ENCODE results near the gene CUEDC1. TPM values are rescaled to one million over a fixed set of nuclear protein-coding genes. Genes with fewer than 3 reads are reported as not detected.

The CUEDC1 gene
- total RNA-seq, 4 donors from 2014 or later = 31.2 to 43.9 (median 34.3) TPM

DNA sequence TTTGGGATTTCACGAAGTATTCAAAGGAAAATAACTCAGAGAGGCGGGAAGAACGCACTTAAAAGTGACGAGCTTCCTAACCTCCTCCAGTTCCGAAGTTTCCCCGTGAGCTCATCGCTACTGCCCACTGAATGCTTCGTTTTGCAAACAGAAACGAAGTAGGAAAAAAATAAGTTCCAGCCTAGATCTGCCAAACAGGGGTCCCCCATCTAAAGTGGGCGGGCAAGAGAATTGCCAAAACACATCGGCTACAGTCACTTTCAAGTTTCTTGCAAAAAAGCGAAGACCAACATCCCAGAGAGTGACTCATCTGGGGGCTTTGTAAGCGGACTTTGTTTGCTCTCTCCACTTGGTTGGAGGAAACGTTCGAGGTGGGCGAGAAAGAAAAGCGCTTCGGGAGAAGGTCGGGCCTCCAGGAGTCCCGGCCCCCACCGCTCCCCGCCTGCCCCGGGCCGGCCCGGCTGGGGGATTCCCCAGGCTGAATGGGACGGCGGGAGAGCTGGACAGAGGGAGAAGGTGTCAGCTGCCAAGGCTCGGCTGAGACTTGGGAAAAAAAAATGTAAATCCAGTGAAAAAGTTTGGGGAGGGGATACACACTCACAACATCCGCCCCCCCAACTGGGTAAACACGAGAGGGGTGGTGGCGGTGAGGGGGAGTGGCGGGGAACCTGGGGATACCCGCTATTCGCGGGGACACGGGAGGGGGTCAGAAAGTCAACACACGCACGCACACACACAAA is 31.8 kb upstream of the CUEDC1 start:
- peak overlapping the region; percentile 95 to 99 (median 98) for H3K27ac ChIP-seq
- peaks cover 72 to 83% of the 10 kb centered on the region in 2 donors for H3K4me1 ChIP-seq
- H3K4me3 ChIP-seq = peak overlapping the region; percentile 67 to 92 (median 81)
- H3K36me3 ChIP-seq = peaks cover 0 to 6% of the 10 kb centered on the region in 2 donors
- H3K9me3 ChIP-seq = no peaks in the 10 kb centered on the region
- in situ Hi-C loops (cut with MboI; ENCODE audit: low sequenced_read_pairs in 4 of 4) = loop anchor here in 2 of 4 donors (25.0 kb wide), 3 partner anchors 400 to 900 kb away; partner anchors contain the start of genes AKAP1 (in 1 of the 2) and MSI2 (in 1 of the 2)
- peak; percentile 32 to 55 for DNase-seq
- H3K27me3 ChIP-seq = no peaks in the 10 kb centered on the region
- ATAC-seq = peak; percentile 31 to 45
- intact Hi-C loops (cut with DNase I; ENCODE audit: low total_unique reads) = loop anchor here (2.0 to 5.0 kb wide), 2 partner anchors 32 to 900 kb away; partner anchors contain the start of genes AKAP1 and CUEDC1
- no peak for TF ChIP-seq POLR2A (IDR thresholded peaks at IDR 0.05)
- TF ChIP-seq, protein P1, sequence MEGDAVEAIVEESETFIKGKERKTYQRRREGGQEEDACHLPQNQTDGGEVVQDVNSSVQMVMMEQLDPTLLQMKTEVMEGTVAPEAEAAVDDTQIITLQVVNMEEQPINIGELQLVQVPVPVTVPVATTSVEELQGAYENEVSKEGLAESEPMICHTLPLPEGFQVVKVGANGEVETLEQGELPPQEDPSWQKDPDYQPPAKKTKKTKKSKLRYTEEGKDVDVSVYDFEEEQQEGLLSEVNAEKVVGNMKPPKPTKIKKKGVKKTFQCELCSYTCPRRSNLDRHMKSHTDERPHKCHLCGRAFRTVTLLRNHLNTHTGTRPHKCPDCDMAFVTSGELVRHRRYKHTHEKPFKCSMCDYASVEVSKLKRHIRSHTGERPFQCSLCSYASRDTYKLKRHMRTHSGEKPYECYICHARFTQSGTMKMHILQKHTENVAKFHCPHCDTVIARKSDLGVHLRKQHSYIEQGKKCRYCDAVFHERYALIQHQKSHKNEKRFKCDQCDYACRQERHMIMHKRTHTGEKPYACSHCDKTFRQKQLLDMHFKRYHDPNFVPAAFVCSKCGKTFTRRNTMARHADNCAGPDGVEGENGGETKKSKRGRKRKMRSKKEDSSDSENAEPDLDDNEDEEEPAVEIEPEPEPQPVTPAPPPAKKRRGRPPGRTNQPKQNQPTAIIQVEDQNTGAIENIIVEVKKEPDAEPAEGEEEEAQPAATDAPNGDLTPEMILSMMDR (IDR thresholded peaks at IDR 0.05 in 4 of 5, conservative IDR thresholded peaks at IDR 0.05 in 1 of 5) = no peak

GRCh38 chr17:57985675-57985974 is 30.4 kb upstream of the CUEDC1 start:
- TF ChIP-seq POLR2A (IDR thresholded peaks at IDR 0.05) = no peak
- TF ChIP-seq, protein P1 (IDR thresholded peaks at IDR 0.05 in 4 of 5, conservative IDR thresholded peaks at IDR 0.05 in 1 of 5) = no peak
- intact Hi-C loops (cut with DNase I; ENCODE audit: low total_unique reads) (loop anchor here (2.0 to 5.0 kb wide), 2 partner anchors 45 to 898 kb away; partner anchors contain the start of gene AKAP1), in situ Hi-C loops (cut with MboI; ENCODE audit: low sequenced_read_pairs in 4 of 4) (loop anchor here in 2 of 4 donors (25.0 kb wide), 3 partner anchors 398 to 898 kb away; partner anchors contain the start of genes AKAP1 (in 1 of the 2) and MSI2 (in 1 of the 2))
- no peak for DNase-seq
- peak; percentile 21 to 32 for ATAC-seq
- peak overlapping the region; percentile 67 to 92 (median 81) for H3K4me3 ChIP-seq
- no peaks in the 10 kb centered on the region for H3K27me3 ChIP-seq
- H3K4me1 ChIP-seq = peaks cover 72 to 82% of the 10 kb centered on the region in 2 donors
- no peaks in the 10 kb centered on the region for H3K9me3 ChIP-seq
- H3K27ac ChIP-seq = peak overlapping the region; percentile 95 to 99 (median 98)
- peaks cover 0 to 18% of the 10 kb centered on the region in 2 donors for H3K36me3 ChIP-seq

DNA sequence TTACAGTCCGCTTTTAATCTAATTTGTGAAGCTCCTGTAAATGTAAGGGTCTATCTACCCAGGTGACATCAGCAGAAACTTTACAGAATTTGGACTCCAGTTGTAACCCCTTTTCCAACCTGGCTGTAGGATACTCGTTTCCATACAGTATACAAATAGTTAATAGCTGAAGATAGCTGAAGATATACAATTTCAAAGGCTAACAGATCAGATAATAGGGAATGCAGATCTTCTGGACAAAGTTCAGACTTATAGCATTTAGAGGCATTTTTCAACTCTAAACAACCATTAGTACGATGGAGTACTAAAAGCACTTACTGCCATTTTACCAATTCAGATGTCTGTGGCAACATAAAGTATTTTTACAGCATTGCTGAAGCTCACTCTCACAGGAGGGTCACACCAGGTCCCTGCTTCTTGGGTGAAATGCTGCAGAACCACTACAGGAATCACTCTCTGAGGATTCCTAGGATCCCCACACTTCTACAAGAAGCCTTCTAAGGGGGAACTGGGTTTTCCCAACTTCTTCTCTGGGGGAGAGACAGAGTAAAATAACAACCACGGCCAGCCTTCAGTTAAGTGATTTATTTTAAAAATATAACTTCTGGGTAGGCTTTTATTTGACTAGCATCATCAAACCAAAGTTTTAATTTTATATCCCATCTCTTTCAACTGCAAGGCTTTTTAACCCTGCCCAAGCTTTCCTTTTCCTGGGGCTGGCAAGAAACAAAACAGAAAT is 29.9 kb upstream of the CUEDC1 start:
- in situ Hi-C loops (cut with MboI; ENCODE audit: low sequenced_read_pairs in 4 of 4) = loop anchor here in 2 of 4 donors (25.0 kb wide), 3 partner anchors 398 to 898 kb away; partner anchors contain the start of genes AKAP1 (in 1 of the 2) and MSI2 (in 1 of the 2)
- intact Hi-C loops (cut with DNase I; ENCODE audit: low total_unique reads) = loop anchor here (2.0 to 5.0 kb wide), 2 partner anchors 44 to 898 kb away; partner anchors contain the start of gene AKAP1
- Histone ChIP-seq H3K9me3 (no peaks in the 10 kb centered on the region), H3K4me3 (peak overlapping the region; percentile 4 to 92 (median 72)), H3K27ac (peak overlapping the region; percentile 95 to 99 (median 98)), H3K4me1 (peaks cover 76 to 82% of the 10 kb centered on the region in 2 donors), H3K36me3 (peaks cover 0 to 23% of the 10 kb centered on the region in 2 donors), H3K27me3 (no peaks in the 10 kb centered on the region)
- TF ChIP-seq, protein P1 (IDR thresholded peaks at IDR 0.05 in 4 of 5, conservative IDR thresholded peaks at IDR 0.05 in 1 of 5) = no peak
- TF ChIP-seq POLR2A (IDR thresholded peaks at IDR 0.05) = no peak
- ATAC-seq (no peak), DNase-seq (no peak)

GRCh38 chr17:57984261-57984890 is 29.2 kb upstream of the CUEDC1 start:
- DNase-seq (no peak), ATAC-seq (no peak)
- H3K9me3 ChIP-seq = no peaks in the 10 kb centered on the region
- peak overlapping the region; percentile 4 to 92 (median 43) for H3K4me3 ChIP-seq
- H3K36me3 ChIP-seq = peaks cover 0 to 30% of the 10 kb centered on the region in 2 donors
- in situ Hi-C loops (cut with MboI; ENCODE audit: low sequenced_read_pairs in 4 of 4) (loop anchor here in 2 of 4 donors (25.0 kb wide), 3 partner anchors 397 to 897 kb away; partner anchors contain the start of genes AKAP1 (in 1 of the 2) and MSI2 (in 1 of the 2)), intact Hi-C loops (cut with DNase I; ENCODE audit: low total_unique reads) (loop anchor here (2.0 kb wide), 1 partner anchor 44 kb away; no protein-coding TSS in a partner anchor)
- no peaks in the 10 kb centered on the region for H3K27me3 ChIP-seq
- TF ChIP-seq POLR2A (IDR thresholded peaks at IDR 0.05) = no peak
- TF ChIP-seq, protein P1 (IDR thresholded peaks at IDR 0.05 in 4 of 5, conservative IDR thresholded peaks at IDR 0.05 in 1 of 5) = no peak
- peaks cover 73 to 76% of the 10 kb centered on the region in 2 donors for H3K4me1 ChIP-seq
- peak overlapping the region; percentile 95 to 99 (median 98) for H3K27ac ChIP-seq
